Adrenal gland (tissue), 5 donors: ENCODE measurements around the gene EXTL1.

Source experiments
- CTCF ChIP-seq, 6 experiments: fragments of 450-650 bp in 4 of 6; fragments of 200-600 bp in 2 of 6; sonication (generic) in 1 of 6; IDR thresholded peaks; 1 replicate in 5 of 6; 2 replicates in 1 of 6; pipeline versions ENCODE4 v1.5.1 to v1.8.0; 2016 to 2021; ENCODE audit warnings: antibody characterized with exemption in 6 of 6, mild to moderate bottlenecking in 2 of 6, moderate library complexity in 1 of 6
- POLR2A ChIP-seq, 2 donors: fragments of 450-650 bp; IDR thresholded peaks; one replicate each; pipeline ENCODE4 v1.6.1; 2017; ENCODE audit warnings: antibody characterized with exemption in 2 of 2, mild to moderate bottlenecking in 2 of 2, moderate library complexity in 1 of 2
- donor health status: DM: no; HTN: no; CAD: no.

GRCh38 chr1:26064553-26064952, 43.0 kb downstream of the EXTL1 start:
- TF ChIP-seq CTCF (IDR thresholded peaks at IDR 0.05) (no peak), POLR2A (IDR thresholded peaks at IDR 0.05) (no peak)
